DND-41 (cell line): Measurements from ENCODE around the gene TRIOBP.

ENCODE experiments used
- EZH2 ChIP-seq: IDR thresholded peaks from 3 replicates; pipeline ENCODE4 v1.6.1; 2012; ENCODE audit warnings: borderline replicate concordance, low read depth, mild to moderate bottlenecking, moderate library complexity, low read length, inconsistent platforms; ENCODE audit not compliant: severe bottlenecking
- TF ChIP-seq, protein P1 (sequence below): IDR thresholded peaks from 2 replicates; pipeline ENCODE4 v1.5.1; 2012; ENCODE audit warnings: borderline replicate concordance, low read length, moderate library complexity, mild to moderate bottlenecking; ENCODE audit not compliant: poor library complexity, severe bottlenecking; ENCODE audit errors: extremely low read depth

DNA sequence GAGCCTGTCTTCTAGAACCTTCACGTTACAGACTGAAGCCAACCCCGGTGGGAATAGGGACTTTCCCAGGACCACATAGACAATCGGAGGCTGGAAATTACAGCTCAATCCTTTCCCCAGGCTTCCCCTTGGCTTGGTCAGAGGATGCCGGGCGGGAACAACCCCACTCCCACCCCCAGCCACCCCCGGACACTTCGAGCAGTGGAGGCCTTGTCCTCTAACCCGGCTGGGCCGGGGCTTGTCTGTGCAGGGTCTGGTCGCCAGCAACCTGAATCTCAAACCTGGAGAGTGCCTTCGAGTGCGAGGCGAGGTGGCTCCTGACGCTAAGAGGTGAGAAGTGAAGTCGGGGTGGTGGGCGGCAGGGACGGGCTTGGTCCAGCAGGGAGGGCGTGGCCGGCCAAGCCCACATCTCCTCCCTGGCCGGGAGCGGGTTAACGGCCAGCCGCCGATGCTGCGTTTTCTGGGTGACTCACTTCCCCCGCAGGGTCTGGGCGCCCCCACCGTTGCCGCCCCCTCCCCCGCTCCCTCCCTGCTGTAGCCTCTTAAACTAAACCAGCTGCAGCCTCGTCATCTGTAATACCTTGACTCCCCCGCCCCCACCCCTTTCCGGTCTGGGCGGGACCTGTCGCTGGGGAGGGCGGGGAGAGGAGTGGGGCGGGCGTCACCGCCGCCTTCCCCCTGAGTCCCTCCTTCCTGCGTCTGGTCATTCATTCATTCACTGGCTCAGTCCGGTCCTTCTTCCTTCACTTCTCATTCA is 19.9 kb upstream of the TRIOBP start:
- TF ChIP-seq, protein P1, sequence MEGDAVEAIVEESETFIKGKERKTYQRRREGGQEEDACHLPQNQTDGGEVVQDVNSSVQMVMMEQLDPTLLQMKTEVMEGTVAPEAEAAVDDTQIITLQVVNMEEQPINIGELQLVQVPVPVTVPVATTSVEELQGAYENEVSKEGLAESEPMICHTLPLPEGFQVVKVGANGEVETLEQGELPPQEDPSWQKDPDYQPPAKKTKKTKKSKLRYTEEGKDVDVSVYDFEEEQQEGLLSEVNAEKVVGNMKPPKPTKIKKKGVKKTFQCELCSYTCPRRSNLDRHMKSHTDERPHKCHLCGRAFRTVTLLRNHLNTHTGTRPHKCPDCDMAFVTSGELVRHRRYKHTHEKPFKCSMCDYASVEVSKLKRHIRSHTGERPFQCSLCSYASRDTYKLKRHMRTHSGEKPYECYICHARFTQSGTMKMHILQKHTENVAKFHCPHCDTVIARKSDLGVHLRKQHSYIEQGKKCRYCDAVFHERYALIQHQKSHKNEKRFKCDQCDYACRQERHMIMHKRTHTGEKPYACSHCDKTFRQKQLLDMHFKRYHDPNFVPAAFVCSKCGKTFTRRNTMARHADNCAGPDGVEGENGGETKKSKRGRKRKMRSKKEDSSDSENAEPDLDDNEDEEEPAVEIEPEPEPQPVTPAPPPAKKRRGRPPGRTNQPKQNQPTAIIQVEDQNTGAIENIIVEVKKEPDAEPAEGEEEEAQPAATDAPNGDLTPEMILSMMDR = no peak
- TF ChIP-seq EZH2 = no peak
